ENCODE measurements around the gene SLC15A4.

SLC15A4 gene

DNA sequence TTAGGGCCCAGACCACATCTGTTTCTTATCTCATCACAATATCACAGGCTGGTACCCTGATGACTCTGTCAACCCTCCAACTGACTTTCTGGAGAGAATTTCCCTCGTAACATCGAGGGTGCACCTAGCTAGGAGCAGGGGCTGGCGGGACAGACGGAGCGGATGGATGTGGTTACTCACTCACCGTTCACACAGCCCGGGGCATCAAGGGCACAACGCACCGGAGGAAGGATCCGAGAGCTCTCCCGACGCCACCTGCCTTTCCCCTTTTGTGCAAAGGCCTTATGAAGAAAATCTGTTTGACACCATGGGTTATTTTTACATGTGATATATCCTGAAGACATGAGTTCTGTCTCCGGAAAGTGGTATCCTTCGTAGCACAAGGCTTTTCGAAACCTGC is 31.4 kb downstream of the SLC15A4 start:
- no peak for DNase-seq

DNA sequence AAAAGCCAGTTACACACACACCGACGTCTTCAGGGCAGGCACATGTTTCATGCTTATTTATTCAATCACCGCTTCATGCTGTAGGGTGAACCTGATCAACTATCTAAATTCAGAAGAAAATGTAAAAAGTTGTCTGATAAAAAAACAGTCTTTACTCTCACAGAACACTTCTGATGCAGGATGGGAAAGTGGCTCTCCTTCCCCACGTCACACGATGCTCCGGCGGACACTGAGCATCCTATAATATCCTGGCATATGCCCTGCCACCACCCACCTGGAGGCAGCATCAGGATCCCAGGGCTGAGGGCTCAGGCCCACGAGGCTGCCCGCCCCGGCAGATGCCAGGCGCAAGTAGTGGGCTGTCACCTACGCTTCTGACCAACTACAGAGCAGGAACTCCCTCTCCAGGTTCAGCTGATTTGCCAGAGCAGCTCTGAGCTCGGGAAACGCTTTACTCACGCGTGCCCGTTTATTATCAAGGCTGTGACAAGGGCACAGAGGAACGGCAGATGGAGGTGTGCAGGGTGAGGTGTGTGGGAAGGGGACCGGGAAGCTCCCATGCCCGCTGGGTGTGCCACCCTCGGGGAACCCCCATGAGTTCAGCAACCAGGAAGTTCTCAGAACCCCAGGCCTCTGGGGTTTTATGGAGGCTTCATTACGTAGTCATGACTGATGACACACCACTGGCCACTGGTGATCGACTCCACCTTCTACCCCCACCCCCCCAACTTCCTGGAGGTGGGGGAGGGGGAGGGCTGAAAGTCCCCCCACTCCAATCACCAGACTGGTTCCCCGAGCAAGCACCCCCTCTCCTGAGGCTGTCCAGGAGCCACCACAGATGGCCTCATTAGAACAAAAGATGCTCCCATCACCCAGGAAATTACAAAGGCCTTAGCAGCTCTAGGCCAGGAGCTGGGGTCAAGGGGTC is 32.1 kb downstream of the SLC15A4 start:
- DNase-seq = no peak

DNA sequence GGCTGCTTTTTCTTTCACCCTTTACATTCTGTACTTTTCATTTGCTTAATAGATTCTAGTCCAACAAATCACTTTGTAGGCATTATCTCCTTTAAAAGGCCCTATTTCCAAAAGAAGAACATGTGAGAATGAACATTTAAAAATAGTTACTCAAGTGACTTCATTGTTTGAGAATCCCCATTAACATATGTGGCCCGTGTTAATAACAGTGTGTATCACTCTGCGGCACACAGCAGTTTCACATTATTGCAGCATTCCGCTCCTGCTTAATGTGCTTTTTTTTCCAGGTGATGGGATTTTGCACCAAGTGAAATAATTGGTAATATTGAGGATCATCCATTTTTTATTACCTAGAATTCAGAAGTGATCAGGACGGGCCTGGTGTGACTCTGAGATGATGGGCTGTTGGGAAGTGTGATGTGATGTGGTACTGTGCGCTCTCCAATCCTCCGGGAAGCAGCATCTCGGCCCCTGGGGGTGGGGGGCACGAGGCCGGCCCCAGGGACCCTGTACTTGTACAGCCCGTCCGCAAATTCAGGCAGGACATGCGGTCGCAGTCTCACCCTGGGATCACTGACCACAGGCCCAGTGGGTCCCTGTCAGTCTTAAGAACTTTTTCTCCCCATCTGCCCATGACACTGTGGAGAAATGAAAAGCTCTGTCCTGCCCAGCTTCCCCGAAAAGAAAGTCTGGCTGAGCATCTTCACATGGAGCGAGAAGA is 32.9 kb downstream of the SLC15A4 start:
- DNase-seq = no peak

DNA sequence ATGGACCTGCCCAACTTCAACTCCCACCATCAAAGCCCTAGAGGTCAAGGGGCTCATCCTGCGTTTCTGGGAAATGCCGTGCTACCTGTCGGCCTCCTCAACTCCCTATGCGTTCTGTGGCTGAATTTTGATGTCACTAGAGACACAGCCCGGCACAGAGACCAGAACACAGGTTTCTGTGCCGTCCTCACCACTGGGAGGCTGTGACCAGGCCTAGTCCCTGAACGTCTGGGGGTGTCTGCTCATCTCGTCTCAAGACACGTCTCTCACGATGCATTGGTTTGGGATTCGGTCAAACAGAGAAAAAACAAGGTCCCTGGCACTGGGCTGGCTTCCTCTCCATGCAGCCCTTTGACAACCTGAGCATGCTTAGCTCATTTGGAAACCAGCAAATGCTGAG is 33.5 kb downstream of the SLC15A4 start:
- no peak for DNase-seq

DNA sequence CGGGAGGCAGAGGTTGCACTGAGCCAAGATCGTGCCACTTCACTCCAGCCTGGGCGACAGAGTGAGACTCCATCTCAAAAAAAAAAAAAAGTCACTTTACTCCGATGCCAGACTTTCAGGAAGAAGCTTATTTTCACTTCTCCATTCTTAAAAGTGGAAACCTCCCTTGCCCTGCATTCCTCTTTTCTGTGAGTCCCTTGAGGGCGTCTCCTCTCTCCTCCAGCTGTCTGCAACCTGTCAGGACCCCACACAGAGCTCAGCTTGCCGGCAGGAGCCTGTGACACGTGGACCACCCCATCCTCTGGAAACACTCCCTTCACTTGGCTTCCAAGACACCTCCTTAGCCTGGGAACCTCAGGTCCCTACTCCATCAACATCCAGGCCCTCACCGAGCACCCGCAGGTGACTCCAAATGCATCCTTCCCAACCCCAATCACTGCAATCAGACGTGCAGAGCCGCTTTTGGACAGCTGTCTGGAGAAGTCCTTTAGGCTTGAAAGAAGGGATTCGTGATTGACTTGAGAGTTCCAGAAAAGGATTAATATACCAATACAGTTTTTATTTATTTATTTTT is 34.3 kb downstream of the SLC15A4 start:
- DNase-seq = no peak

DNA sequence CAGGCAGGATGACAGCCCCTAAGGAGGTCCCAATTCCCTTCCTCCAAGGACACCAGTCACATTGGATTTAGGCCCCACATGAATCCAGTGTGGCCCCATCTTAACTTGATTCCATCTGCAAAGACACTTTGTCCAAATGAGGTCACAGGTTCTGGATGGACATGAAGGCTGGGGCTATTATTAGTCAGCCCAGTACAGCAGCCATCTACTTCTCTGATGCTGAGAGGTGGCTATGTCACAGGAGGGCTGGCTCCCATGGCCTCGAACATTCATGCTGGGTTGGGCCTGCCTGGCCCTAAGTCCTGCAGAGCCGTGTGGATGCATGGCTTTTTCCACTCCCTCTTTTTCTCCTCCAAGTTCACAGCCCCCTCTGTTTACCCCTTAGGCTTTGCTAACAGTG is 35.9 kb downstream of the SLC15A4 start:
- no peak for DNase-seq

DNA sequence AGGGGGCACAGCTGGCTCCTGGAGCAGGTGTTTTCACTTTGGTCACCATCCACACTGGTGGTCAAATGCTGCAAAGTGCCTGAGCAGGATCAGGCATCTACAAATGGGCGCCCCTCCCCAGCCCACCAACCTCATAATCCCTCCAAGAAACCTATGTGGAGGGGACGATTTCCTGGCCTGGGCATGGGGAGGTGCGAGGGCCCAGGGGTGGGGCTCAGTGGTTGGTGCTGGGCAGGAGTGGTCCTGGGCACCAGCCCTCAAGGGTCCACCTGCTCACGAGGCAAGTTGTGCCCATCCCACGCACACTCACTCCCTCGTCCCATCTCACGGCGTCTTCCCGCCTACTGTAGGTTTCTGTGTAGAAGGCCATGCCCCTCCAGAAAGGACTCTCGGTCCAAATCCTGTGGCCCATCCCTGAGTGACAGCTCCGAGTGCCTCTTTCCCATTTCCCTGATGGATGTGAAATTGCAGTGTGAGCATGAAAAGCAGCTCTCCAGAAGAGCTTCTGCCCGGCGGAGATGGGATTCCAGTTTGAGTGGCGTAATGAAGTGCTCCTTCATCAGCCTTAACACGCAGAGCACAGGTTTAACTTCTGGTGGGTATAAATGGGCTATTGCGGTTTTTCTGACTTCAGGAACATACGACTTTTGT is 36.9 kb downstream of the SLC15A4 start:
- no peak for DNase-seq

DNA sequence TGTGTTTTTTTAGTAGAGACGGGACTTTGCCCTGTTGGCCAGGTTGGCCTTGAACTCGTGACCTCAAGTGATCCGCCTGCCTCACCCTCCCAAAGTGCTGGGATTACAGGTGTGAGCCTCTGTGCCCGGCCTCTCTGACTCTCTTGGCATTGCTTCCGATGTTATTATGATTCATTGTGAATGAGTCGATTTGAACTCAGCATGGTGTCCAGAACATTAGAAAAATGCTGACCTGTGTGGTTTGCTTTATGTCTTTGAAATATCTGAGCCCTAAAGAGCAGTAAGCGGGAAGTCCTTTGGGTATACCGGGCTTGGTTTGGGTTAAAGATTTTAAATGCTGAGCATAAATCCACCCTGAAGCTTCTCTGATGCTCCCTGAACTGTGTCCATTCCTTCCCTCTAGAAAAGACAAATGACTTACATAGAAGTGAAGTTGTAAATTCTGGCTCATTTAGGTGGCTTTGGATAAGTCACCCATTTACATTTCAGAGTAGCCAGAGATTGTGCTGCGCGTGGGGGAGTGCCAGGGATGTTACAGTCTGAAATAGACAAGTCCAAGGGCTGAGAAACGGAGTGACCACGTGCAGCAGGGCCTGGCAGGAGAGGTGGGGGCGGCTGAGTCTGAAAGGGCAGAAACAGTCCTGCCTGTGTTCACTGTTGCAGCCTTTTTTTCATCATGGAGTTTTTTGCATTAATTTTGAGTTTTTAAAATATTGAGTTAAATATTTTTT is 39.6 kb downstream of the SLC15A4 start:
- DNase-seq = no peak

DNA sequence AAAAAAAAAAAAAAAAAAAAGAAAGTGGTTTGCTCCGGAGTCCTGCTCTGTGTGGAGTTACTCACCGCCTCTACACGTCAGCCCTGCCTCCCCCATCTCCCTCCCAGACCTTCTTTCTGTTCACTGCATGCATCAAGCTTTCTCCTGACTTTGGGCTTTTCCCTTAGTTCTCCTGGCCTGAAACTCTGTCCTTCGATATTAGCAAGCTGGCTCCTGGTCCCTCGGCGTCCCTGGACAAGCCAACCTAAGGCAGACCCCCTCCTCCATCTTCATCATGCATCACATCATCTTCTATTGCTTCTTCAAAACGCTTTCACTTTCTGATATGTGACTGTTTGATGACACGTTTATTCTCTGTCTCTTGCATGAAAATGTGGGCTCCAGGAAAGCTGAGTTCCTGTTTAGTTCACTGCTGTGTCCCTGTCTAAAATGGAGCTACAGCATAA is 40.6 kb downstream of the SLC15A4 start:
- DNase-seq = no peak

DNA sequence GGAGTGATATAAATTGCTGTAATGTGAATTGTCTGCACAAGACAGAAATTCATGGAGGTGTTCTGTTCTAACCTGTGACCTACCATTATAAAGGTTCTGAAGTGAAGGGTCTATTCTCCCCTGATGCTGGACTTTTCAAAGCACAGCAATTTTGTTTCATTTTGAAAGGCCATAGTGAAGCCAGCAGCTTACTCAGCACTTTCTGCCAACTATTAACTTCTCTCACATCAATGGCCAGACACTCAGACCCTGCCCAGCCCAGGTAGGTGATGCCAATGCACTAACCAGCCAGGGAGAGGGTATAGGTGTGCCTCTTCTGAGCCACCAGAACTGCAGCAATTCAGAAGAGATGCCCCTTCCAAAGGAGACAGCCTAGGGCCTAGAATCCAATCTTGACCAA is 43.9 kb downstream of the SLC15A4 start:
- DNase-seq = no peak

DNA sequence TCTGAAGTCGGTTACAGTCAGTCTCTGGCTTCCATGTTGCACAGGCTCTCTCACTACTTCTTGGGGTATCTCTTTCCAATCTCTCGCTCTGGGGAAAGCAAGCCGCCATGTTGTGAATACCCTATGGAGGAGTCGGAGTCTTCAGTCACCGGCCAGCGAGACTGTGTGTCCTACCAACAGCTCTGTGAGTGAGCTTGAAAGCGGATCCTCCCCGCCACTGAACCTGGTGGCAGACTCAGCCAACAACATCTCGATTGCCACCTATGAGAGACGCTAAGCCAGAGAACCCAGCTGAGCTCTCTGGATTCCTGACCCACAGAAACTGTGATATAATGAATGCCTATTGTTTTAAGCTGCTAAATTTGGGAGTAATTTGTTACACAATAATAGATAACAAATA is 51.5 kb downstream of the SLC15A4 start:
- DNase-seq = no peak

DNA sequence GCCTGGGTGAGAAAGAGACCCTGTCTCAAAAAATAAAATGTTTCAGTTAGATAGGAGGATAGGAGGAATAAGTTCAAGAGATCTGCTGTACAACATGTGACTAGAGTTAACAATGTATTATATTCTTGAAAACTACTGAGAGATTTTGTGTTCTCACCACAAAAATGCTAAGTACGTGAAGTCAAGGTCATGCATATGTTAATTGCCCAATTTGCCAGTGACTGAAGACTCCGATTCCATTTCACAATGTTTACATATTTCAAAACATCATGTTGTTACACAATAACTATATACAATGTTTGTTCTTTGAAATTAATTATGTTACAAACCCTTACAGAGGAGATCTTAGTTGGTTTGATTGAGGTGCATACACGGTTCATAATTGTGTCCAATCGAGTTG is 52.1 kb downstream of the SLC15A4 start:
- no peak for DNase-seq

DNA sequence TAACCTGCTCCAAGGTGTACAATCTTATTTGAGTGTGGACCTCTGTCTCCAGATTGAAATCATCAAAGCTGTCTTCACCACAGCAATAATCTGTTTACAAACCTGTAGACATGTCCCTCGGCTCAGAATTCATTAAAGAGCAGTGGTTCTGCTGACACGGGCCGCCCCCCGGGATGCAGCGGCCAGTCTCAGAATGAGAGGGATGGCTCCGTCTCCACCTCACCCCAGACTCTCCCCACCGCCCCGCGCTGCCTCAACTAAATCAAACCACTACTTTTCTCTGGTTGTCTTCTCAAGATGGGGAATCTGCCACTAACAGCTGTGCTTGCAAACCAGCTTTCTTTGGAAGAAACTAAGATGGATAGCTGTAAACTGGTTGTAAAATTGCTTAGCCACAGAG is 56.2 kb downstream of the SLC15A4 start:
- DNase-seq = no peak

DNA sequence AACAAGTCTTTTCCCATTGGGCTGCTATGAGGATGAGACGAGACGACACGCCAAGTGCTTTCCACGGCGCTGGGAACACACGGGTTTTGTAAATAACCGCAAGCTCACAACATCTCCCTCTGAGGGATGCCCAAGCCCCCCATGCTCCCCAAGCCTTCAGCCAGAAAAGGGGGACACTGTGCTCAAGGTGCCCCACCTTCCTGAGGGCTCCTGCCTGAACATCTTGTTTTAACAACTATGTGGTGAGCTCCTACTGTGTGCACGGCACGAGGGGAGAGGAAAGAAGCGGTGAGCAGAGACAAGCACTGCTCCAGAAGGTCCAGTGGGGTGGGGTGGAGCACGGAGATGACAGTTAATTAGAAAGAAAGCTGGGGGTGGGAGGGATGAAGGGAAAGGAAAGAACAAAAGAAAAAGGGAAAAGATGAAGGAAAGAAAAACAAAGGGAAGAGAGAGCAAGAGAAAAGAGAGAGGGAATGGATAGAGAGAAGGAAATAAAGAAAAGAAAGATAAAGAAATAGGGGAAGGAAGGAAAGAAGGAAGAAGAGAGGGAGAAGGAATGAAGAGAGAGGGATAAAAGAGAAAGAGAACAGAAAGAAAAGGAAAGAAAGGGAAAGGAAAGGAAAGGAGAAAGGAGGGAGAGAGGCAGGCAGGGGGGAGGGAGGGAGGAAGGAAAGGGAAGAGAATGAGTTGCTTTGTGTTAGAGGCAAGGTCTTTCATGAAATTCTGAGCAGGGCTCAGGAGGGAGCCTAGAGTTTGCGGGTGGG is 56.8 kb downstream of the SLC15A4 start:
- DNase-seq = no peak

DNA sequence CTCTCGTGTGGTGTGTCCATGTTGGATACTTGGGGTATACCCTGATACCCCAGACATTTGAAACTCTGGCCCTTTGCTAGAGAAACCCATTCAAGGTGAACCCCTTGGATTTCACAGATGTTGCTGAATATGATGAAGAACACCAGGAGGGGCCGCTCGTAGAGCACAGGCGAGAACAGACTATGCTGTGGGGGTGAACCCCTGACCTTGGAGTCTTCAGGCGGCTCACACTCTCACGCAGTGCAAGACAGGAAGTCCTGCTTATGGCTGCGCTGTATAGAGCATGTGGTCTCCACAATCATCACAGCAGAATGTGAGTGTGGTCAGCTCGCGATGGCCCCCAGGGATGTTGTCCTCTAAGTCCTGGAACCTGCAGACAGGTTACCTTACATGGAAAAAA is 60.4 kb downstream of the SLC15A4 start:
- DNase-seq = no peak

DNA sequence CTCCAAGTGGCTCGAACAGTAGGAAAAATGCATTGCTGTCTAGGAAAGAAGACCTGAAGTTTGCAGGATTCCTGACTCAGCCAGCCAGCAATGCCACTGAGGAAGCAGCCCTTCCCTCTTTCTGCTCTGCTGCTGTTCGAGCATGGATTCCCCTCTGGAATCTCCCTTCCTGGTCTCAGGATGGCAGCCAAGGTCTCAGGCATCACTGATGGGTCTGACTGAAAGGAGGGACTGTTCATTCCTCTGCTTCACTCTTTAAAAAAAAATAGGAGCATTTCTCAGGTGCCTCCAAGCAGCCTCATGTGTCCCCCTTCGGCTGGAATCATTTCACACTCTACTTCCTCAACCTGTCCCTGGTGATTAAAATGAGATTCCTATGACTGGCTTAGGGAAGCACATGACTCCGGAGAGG is 62.4 kb downstream of the SLC15A4 start:
- no peak for DNase-seq

DNA sequence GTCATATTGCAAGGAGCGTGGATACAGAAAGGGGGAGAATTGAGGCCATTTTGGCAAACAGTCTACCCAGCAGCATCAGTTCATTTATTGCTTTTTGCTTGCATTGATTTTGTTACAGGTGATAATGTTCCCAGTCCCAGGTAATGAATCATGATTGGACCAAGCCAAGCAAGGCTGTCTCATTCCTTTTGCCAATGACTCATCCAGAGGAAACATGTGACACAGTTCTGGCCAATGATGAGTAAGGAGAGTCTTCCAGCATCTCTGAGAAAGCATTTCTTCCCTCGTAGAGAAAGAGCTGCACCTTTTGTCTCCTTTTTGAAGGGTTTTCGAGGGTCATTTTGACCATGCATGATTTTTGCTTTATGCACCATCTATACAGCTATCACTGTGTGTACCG is 68.2 kb downstream of the SLC15A4 start:
- DNase-seq = no peak

DNA sequence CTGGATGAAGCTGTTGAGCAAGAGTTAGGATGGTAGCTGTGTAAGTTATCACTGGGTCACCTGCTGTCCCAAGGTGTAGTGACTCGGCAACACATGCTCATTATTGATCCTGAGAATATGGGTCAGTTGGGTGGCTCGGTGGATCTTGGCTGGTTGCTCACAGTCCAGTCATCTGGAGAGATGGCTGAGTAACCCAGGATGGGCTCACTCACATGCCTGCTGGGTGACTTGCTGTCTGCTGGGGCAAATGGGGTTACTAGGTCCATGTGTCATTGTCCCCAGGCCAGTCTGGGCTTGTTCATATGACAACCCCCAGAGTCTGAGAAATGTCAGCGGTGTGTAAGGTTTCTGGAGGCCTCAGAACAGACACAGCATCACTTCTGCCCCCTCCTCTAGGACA is 69.5 kb downstream of the SLC15A4 start:
- no peak for DNase-seq

DNA sequence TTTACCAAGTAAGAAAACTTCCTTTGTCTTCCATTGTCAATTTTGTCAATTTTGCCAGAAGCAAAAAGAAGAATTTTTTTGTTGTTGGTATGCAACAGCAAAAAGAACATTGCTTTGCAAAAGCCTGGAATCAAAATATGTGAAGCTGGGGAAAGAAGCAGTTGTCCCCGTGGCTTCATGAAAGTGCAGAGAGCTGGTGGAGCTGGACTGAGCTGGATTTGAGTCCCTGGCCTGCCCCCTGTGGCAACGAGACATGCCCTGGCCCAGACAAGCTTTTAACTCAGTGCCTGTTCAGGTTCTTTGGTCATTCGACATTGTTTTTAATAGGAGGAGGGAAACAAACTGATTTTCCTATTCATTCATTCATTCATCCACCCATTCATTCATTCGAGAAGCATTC is 70.3 kb downstream of the SLC15A4 start:
- DNase-seq = no peak

DNA sequence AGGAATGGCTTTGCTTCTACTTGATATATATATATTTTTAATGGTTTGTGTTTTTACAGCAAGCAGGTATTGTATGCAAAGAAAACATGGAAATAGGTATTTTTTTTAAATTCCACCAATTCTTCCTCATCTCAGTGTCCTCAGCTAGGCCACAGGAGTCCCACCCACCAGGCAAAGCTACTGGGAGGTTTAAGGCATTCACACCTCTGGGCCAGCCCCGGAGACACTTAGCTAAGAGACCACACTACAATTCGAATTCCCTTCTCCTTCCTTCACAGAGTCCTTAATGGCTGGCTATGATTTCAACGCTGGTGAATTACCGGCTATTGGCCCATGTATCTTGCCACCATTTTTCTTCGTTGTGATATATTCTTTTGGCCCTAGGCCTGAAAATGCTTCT is 71.4 kb downstream of the SLC15A4 start:
- DNase-seq = no peak

DNA sequence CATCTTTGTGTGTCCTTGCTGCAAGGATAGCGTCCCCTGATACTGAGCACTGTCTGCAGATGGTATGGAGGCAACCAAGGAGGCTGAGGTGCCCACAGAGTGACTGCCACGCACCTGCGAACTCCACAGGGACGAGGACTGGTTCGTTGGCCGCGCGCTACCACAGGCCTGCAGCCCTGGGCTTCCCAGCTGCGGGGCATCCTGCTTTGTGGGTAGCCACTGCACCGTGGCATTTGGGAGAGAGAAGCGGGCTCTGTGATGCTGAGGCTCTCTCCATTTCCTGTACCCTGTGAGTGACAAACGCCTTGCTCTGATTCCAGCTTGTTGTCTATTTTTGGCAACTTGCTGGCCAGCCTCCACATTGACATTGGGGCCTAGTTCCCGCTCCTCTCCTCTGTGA is 76.3 kb downstream of the SLC15A4 start:
- no peak for DNase-seq
